GM18505 (cell line): ENCODE measurements around the gene PDX1.

Experiments
- ATAC-seq: cut with Tn5 transposase; IDR thresholded peaks from one replicate; pipeline ENCODE4 v1.9.1; 2021; ENCODE audit not compliant: unreplicated experiment
- POLR2A ChIP-seq: IDR thresholded peaks from 4 replicates; pipeline ENCODE4 v1.6.1; 2011; ENCODE audit warnings: borderline replicate concordance; ENCODE audit not compliant: insufficient read depth, insufficient read length; ENCODE audit errors: extremely low read depth

PDX1 gene

GRCh38 chr13:27973291-27973690, 53.5 kb downstream of the PDX1 start:
- no peak for ATAC-seq
- TF ChIP-seq POLR2A, result no peak

GRCh38 chr13:27973961-27974662, 54.3 kb downstream of the PDX1 start:
- TF ChIP-seq POLR2A, result no peak
- ATAC-seq, result no peak
